ENCODE measurements around the gene RNF212.

GRCh38 chr4:1023895-1024740 is 89.2 kb downstream of the RNF212 start:
- TF ChIP-seq CTCF (conservative IDR thresholded peaks at IDR 0.05; ENCODE audit: low read depth in 2 of 2): no peak
- no peak for TF ChIP-seq POLR2AphosphoS5 (IDR thresholded peaks at IDR 0.05; ENCODE audit: low read depth)
- no peak for TF ChIP-seq STAT1 (IDR thresholded peaks at IDR 0.05; ENCODE audit: unreplicated experiment)

Data from GM23338 (cell line).